Esophagus squamous epithelium (tissue), 5 donors: ENCODE measurements around the gene JPT2. TPM values are rescaled to one million over a fixed set of nuclear protein-coding genes. Genes with fewer than 3 reads are reported as not detected.

Source experiments
- DNase-seq: peaks from one replicate; lab custom pipeline; 2025; lab: John Stamatoyannopoulos, UW
- H3K27ac ChIP-seq, 4 donors: fragments of 200-600 bp; sonication (generic); one replicate each; pipeline ENCODE4 v1.5.1; 2016 to 2019; ENCODE audit warnings: mild to moderate bottlenecking in 1 of 4
- H3K27me3 ChIP-seq, 4 donors: fragments of 200-600 bp; sonication (generic); 1 replicate in 3 of 4; 2 replicates in 1 of 4; pipeline versions ENCODE4 v1.5.1 to v1.6.0; 2017 to 2021; ENCODE audit warnings: antibody characterized with exemption in 1 of 4
- H3K36me3 ChIP-seq, 3 donors: fragments of 200-600 bp; sonication (generic); one replicate each; pipeline ENCODE4 v1.5.1; 2016 to 2019
- H3K4me1 ChIP-seq, 3 donors: fragments of 200-600 bp; sonication (generic); one replicate each; pipeline ENCODE4 v1.5.1; 2017 to 2019
- H3K4me3 ChIP-seq, 4 donors: fragments of 200-600 bp; sonication (generic); 1 replicate in 3 of 4; 2 replicates in 1 of 4; pipeline ENCODE4 v1.5.1; 2016 to 2019; ENCODE audit warnings: mild to moderate bottlenecking in 2 of 4, moderate library complexity in 1 of 4
- H3K9me3 ChIP-seq, 3 donors: fragments of 200-600 bp; sonication (generic); one replicate each; pipeline ENCODE4 v1.5.1; 2016 to 2019
- POLR2A ChIP-seq, 4 donors: fragments of 450-650 bp; IDR thresholded peaks; one replicate each; pipeline ENCODE4 v1.6.1; 2017; ENCODE audit warnings: antibody characterized with exemption in 4 of 4, mild to moderate bottlenecking in 4 of 4, moderate library complexity in 3 of 4
- WGBS, 2 donors: methylation state at CpG; one replicate each; pipeline ENCODE4 v1.1.5; 2018; 5-methylcytosine and 5-hydroxymethylcytosine counted together
- intact Hi-C: fragments of 100-400 bp; cut with DNase I; formaldehyde crosslinking; loops from one replicate; pipeline ENCODE4 v1.15.0; 2022
- total RNA-seq, 4 donors: library from RNA; depleted of rRNA; stranded (reverse); fragments of >200 nt; gene quantifications; one replicate each; pipeline ENCODE4 v1.1.0, GENCODE V29; 2016
- TF ChIP-seq, protein P1 (sequence below), 6 experiments: fragments of 450-650 bp in 4 of 6; fragments of 200-600 bp in 2 of 6; sonication (generic) in 2 of 6; IDR thresholded peaks; one replicate each; pipeline ENCODE4 v1.5.1; 2016 to 2019; ENCODE audit warnings: antibody characterized with exemption in 6 of 6, mild to moderate bottlenecking in 4 of 6, moderate library complexity in 4 of 6
- donor health status: DM: yes; HTN: yes; CAD: no.

Gene JPT2
- total RNA-seq, 4 donors from 2014 or later: 45.6 to 68.0 (median 48.6) TPM

DNA sequence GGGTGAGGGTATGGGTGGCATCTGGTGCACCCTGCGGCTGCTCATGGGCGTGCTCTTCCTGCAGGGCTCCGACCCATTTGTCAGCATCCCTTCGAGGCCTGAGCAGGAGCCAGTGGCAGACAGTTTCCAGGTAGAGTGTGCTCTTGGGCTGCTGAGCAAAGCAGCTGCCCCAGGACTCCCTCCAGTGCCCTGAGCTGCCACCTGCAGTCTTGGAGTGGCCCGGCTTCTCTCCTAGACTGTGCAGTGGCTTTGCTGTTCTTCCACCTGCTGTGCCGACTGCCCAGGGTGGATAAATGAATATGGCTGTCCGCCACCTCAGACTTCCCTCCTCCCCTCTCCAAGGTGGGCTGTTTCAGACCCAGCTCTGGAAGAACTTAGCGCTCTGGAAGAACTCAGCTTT is 10.8 kb upstream of the JPT2 start:
- TF ChIP-seq, protein P1, sequence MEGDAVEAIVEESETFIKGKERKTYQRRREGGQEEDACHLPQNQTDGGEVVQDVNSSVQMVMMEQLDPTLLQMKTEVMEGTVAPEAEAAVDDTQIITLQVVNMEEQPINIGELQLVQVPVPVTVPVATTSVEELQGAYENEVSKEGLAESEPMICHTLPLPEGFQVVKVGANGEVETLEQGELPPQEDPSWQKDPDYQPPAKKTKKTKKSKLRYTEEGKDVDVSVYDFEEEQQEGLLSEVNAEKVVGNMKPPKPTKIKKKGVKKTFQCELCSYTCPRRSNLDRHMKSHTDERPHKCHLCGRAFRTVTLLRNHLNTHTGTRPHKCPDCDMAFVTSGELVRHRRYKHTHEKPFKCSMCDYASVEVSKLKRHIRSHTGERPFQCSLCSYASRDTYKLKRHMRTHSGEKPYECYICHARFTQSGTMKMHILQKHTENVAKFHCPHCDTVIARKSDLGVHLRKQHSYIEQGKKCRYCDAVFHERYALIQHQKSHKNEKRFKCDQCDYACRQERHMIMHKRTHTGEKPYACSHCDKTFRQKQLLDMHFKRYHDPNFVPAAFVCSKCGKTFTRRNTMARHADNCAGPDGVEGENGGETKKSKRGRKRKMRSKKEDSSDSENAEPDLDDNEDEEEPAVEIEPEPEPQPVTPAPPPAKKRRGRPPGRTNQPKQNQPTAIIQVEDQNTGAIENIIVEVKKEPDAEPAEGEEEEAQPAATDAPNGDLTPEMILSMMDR (IDR thresholded peaks at IDR 0.05): no peak
- no peak for TF ChIP-seq POLR2A (IDR thresholded peaks at IDR 0.05)
- Histone ChIP-seq H3K27me3 (no peaks in the 10 kb centered on the region), H3K4me1 (no peaks in the 10 kb centered on the region), H3K9me3 (no peaks in the 10 kb centered on the region), H3K4me3 (no peak overlapping the region), H3K36me3 (peaks cover 78 to 100% (median 89%) of the 10 kb centered on the region in 3 donors), H3K27ac (no peak overlapping the region)
- 81 to 100% methylated on average over 2 to 4 of the region's 8 CpGs for WGBS, 2 donors
- intact Hi-C loops: no loop called here
- no peak for DNase-seq

DNA sequence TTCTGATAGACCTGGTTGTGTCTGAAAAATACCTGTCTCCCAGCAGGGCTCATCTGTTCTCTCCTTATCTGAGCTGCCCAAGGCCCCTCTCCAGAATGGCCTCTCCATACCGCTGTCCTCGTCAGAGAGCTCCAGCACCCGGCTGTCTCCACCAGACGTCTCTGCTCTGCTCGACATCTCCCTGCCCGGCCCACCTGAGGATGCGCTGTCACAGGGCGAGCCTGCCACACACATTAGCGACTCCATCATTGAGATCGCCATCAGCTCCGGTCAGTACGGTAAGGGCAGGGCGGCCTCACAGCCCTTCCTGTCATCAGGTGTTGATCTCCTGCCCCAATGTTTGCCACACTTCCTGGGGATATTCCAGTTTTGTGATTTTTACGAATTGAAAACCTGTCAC is 10.2 kb upstream of the JPT2 start:
- H3K4me3 ChIP-seq: no peak overlapping the region
- peaks cover 71 to 100% (median 82%) of the 10 kb centered on the region in 3 donors for H3K36me3 ChIP-seq
- TF ChIP-seq, protein P1 (IDR thresholded peaks at IDR 0.05): no peak
- TF ChIP-seq POLR2A (IDR thresholded peaks at IDR 0.05): no peak
- WGBS, 2 donors: 90 to 94% methylated on average over 12 to 14 of the region's 14 CpGs
- H3K9me3 ChIP-seq: no peaks in the 10 kb centered on the region
- no peak for DNase-seq
- no peaks in the 10 kb centered on the region for H3K27me3 ChIP-seq
- no peak overlapping the region for H3K27ac ChIP-seq
- intact Hi-C loops: no loop called here
- H3K4me1 ChIP-seq: no peaks in the 10 kb centered on the region

DNA sequence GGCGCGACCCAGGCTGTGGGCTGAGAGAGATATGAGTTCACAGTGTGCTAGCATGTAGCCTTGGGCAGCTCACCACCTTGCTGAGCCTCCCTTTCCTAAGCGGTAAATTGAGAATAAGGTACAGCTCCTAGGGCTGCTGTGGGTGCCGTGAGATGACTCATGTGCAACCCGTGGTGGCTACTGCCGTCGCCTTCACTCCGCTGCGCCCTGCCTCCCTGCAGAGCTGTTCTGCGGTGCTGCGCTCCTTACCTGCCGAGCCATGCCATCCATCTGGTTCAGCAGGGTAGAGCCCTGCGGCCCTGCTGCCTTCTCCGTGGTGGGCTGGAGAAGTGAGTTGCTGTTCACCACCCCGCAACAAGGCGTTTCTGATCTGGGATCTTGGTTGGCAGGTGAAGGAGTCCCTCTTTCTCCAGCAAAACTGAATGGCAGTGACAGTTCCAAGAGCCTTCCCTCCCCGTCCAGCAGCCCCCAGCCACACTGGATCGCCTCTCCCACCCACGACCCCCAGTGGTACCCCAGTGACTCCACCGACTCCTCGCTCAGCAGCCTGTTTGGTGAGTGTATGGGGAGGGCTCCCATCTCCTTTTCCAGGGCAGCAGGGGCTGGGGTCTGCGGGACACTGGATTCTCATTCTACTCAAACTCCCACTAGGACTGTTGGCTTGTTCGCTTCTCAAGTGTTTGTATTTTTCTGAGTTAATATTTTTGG is 9.3 kb upstream of the JPT2 start:
- DNase-seq: no peak
- TF ChIP-seq, protein P1 (IDR thresholded peaks at IDR 0.05): no peak
- no peak for TF ChIP-seq POLR2A (IDR thresholded peaks at IDR 0.05)
- 97 to 99% methylated on average over 8 to 10 of the region's 23 CpGs for WGBS, 2 donors
- Histone ChIP-seq H3K36me3 (peaks cover 63 to 100% (median 75%) of the 10 kb centered on the region in 3 donors), H3K4me1 (no peaks in the 10 kb centered on the region), H3K27me3 (no peaks in the 10 kb centered on the region), H3K27ac (no peak overlapping the region), H3K9me3 (no peaks in the 10 kb centered on the region), H3K4me3 (no peak overlapping the region)
- intact Hi-C loops: no loop called here

DNA sequence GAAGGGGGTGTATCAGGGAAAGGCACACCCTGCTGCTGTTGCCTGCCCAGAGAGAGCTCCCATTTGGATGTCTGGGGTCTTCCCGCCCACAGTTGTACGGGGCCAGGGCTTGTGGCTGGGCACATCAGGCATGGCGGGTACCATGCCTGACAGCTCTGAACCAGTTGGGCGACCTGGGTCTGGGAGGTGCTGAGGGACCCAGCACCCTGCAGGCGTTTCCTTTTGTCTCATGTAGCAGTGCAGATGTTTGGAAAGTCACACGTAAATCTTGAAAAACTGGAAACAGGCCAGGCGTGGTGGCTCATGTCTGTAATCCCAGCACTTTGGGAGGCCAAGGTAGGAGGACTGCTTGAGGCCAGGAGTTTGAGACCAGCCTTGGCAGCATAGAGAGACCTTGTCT is 8.4 kb upstream of the JPT2 start:
- H3K27ac ChIP-seq: no peak overlapping the region
- TF ChIP-seq POLR2A (IDR thresholded peaks at IDR 0.05): no peak
- TF ChIP-seq, protein P1 (IDR thresholded peaks at IDR 0.05): no peak
- H3K36me3 ChIP-seq: peaks cover 63 to 100% (median 76%) of the 10 kb centered on the region in 3 donors
- no peaks in the 10 kb centered on the region for H3K27me3 ChIP-seq
- no peak overlapping the region for H3K4me3 ChIP-seq
- no peak for DNase-seq
- 39 to 65% methylated on average over 2 to 5 of the region's 7 CpGs for WGBS, 2 donors
- no peaks in the 10 kb centered on the region for H3K9me3 ChIP-seq
- H3K4me1 ChIP-seq: no peaks in the 10 kb centered on the region
- intact Hi-C loops: no loop called here

DNA sequence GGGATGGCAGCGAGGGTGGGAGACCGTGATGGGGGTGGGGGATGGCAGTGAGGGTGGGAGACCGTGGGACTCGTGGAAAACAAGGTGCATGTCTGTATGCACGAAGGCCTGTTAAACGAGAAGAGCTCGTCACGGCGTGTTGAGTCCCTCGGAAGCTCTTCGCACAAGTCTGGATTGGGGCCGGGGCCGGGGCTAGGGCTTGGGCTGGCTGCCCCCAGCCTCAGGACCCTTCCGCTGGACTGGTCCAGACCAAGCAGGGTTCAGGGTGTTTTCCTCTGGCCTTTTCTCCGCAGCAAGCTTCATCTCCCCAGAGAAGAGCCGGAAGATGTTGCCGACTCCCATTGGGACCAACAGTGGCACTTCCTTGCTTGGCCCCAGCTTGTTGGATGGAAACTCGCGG is 7.7 kb upstream of the JPT2 start:
- no peaks in the 10 kb centered on the region for H3K4me1 ChIP-seq
- no peaks in the 10 kb centered on the region for H3K27me3 ChIP-seq
- 92 to 95% methylated on average over 13 to 14 of the region's 19 CpGs for WGBS, 2 donors
- peaks cover 56 to 100% (median 70%) of the 10 kb centered on the region in 3 donors for H3K36me3 ChIP-seq
- intact Hi-C loops: no loop called here
- no peak overlapping the region for H3K4me3 ChIP-seq
- no peak overlapping the region for H3K27ac ChIP-seq
- no peak for DNase-seq
- TF ChIP-seq, protein P1 (IDR thresholded peaks at IDR 0.05): no peak
- no peak for TF ChIP-seq POLR2A (IDR thresholded peaks at IDR 0.05)
- no peaks in the 10 kb centered on the region for H3K9me3 ChIP-seq
